HepG2 (cell line): ENCODE results near the gene STAT5A. TPM values are rescaled to one million over a fixed set of nuclear protein-coding genes. Genes with fewer than 3 reads are reported as not detected.
A peak's percentile ranks its signal among the peaks of the same experiment; 100 is the strongest.

ENCODE experiments used
- FOXO1 ChIP-seq: sonication (generic); formaldehyde crosslinking; IDR thresholded peaks from 2 replicates; pipeline ENCODE4 v1.4.0; 2020; ENCODE audit warnings: missing genetic modification reagents
- HMG20A ChIP-seq: IDR thresholded peaks from 2 replicates; pipeline ENCODE4 v1.6.1; 2016; ENCODE audit warnings: borderline replicate concordance
- HNRNPLL ChIP-seq: fragments of 200-400 bp; formaldehyde crosslinking; IDR thresholded peaks from 2 replicates; pipeline ENCODE4 v1.6.1; 2017; ENCODE audit warnings: mild to moderate bottlenecking, low read depth, low read length; ENCODE audit not compliant: poor library complexity, severe bottlenecking
- KDM5A ChIP-seq: fragments of 200-600 bp; sonication (generic); IDR thresholded peaks from 2 replicates; pipeline ENCODE4 v1.7.0; 2018; ENCODE audit warnings: antibody characterized with exemption, mild to moderate bottlenecking, low read length, borderline replicate concordance
- KDM5B ChIP-seq: sonication (generic); formaldehyde crosslinking; IDR thresholded peaks from 2 replicates; pipeline ENCODE4 v1.4.0; 2020; ENCODE audit warnings: missing genetic modification reagents, mild to moderate bottlenecking, borderline replicate concordance
- NFE2 ChIP-seq: sonication (generic); formaldehyde crosslinking; IDR thresholded peaks from 2 replicates; pipeline ENCODE4 v1.4.0; 2020; ENCODE audit warnings: missing genetic modification reagents
- PHF21A ChIP-seq: sonication (generic); formaldehyde crosslinking; IDR thresholded peaks from 2 replicates; pipeline ENCODE4 v1.5.0; 2020; ENCODE audit warnings: mild to moderate bottlenecking, missing genetic modification reagents
- PPARG ChIP-seq: conservative IDR thresholded peaks from 2 replicates; pipeline ENCODE4 v1.6.1; 2016; ENCODE audit warnings: missing biosample characterization, missing genetic modification reagents
- ZFP37 ChIP-seq: sonication (generic); formaldehyde crosslinking; IDR thresholded peaks from 2 replicates; pipeline ENCODE4 v1.4.0; 2020; ENCODE audit warnings: missing genetic modification reagents, borderline replicate concordance
- ZKSCAN8 ChIP-seq: IDR thresholded peaks from 2 replicates; pipeline ENCODE4 v1.6.1; 2016; ENCODE audit warnings: borderline replicate concordance, missing genetic modification reagents, missing compliant biosample characterization
- ZNF841 ChIP-seq: sonication (generic); formaldehyde crosslinking; IDR thresholded peaks from 2 replicates; pipeline ENCODE4 v1.8.1; 2023; ENCODE audit warnings: missing genetic modification reagents, borderline replicate concordance
- polyA plus RNA-seq, 8 experiments: library from polyadenylated mRNA; depleted of rRNA in 3 of 8; stranded (reverse) in 7 of 8; unstranded in 1 of 8; fragments of >200 nt; fragmentation: Illumina TruSeq in 4 of 8; extraction: Trizol in 4 of 8; gene quantifications; 2 replicates each; pipeline versions ENCODE4 v1.2.1 to v1.2.3, GENCODE V29; 2011 to 2016; ENCODE audit warnings: low read depth in 4 of 8, missing spikeins in 1 of 8, mixed read lengths in 1 of 8; ENCODE audit not compliant: insufficient read depth in 1 of 8
- total RNA-seq, 5 experiments: library from RNA; depleted of rRNA; stranded (reverse); fragments of >200 nt; fragmentation: Illumina TruSeq; extraction: Trizol; gene quantifications; 2 replicates each; pipeline ENCODE4 v1.2.3, GENCODE V29; 2016; ENCODE audit warnings: low read depth in 1 of 5
- TF ChIP-seq, protein P1 (sequence below): sonication (generic); formaldehyde crosslinking; IDR thresholded peaks from 2 replicates; pipeline ENCODE4 v1.4.0; 2020; ENCODE audit warnings: missing genetic modification reagents, borderline replicate concordance
- TF ChIP-seq, protein P2 (sequence below): sonication (generic); formaldehyde crosslinking; IDR thresholded peaks from 2 replicates; pipeline ENCODE4 v1.5.0; 2020; ENCODE audit warnings: missing genetic modification reagents
- TF ChIP-seq, protein P3 (sequence below): sonication (generic); formaldehyde crosslinking; IDR thresholded peaks from 2 replicates; pipeline ENCODE4 v1.5.0; 2020; ENCODE audit warnings: mild to moderate bottlenecking, missing genetic modification reagents

The STAT5A gene
- total and polyA plus RNA-seq, 2 of the 13 experiments (the other 11 are each of a cell fraction or from before 2014, with no cell fraction given) = 1.4 to 4.1 TPM

DNA sequence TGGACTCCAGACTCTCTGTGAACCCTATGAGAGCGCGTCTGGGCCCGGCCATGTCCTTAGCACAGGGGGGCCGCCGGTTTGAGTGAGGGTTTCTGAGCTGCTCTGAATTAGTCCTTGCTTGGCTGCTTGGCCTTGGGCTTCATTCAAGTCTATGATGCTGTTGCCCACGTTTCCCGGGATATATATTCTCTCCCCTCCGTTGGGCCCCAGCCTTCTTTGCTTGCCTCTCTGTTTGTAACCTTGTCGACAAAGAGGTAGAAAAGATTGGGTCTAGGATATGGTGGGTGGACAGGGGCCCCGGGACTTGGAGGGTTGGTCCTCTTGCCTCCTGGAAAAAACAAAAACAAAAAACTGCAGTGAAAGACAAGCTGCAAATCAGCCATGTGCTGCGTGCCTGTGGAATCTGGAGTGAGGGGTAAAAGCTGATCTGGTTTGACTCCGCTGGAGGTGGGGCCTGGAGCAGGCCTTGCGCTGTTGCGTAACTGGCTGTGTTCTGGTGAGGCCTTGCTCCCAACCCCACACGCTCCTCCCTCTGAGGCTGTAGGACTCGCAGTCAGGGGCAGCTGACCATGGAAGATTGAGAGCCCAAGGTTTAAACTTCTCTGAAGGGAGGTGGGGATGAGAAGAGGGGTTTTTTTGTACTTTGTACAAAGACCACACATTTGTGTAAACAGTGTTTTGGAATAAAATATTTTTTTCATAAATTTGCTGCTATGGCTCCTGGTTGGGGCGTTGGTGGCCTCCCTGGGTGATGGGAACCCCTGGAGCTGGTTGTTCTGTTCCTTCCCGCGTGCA lies 23.1 kb downstream of the STAT5A start (continued):
- TF ChIP-seq, protein P1, sequence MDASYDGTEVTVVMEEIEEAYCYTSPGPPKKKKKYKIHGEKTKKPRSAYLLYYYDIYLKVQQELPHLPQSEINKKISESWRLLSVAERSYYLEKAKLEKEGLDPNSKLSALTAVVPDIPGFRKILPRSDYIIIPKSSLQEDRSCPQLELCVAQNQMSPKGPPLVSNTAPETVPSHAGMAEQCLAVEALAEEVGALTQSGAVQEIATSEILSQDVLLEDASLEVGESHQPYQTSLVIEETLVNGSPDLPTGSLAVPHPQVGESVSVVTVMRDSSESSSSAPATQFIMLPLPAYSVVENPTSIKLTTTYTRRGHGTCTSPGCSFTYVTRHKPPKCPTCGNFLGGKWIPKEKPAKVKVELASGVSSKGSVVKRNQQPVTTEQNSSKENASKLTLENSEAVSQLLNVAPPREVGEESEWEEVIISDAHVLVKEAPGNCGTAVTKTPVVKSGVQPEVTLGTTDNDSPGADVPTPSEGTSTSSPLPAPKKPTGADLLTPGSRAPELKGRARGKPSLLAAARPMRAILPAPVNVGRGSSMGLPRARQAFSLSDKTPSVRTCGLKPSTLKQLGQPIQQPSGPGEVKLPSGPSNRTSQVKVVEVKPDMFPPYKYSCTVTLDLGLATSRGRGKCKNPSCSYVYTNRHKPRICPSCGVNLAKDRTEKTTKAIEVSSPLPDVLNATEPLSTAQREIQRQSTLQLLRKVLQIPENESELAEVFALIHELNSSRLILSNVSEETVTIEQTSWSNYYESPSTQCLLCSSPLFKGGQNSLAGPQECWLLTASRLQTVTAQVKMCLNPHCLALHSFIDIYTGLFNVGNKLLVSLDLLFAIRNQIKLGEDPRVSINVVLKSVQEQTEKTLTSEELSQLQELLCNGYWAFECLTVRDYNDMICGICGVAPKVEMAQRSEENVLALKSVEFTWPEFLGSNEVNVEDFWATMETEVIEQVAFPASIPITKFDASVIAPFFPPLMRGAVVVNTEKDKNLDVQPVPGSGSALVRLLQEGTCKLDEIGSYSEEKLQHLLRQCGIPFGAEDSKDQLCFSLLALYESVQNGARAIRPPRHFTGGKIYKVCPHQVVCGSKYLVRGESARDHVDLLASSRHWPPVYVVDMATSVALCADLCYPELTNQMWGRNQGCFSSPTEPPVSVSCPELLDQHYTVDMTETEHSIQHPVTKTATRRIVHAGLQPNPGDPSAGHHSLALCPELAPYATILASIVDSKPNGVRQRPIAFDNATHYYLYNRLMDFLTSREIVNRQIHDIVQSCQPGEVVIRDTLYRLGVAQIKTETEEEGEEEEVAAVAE (CRISPR knock-in tag) = peak; percentile 74; the same call in 1 of the 2 replicates
- no peak for TF ChIP-seq HNRNPLL
- TF ChIP-seq HMG20A = peak; percentile 67; the same call in 1 of the 2 replicates
- peak; percentile 56; the same call in 1 of the 2 replicates for TF ChIP-seq PPARG (CRISPR knock-in tag)
- peak; percentile 31; the same call in 1 of the 2 replicates for TF ChIP-seq KDM5B
- TF ChIP-seq KDM5A = no peak
- TF ChIP-seq NFE2 (CRISPR knock-in tag) = no peak
- 0 out of 2 replicates have a peak, but pooled peaks have one; percentile 14 for TF ChIP-seq PHF21A (CRISPR knock-in tag)
- TF ChIP-seq FOXO1 = peak; percentile 85
- no peak for TF ChIP-seq ZNF841
- TF ChIP-seq ZKSCAN8 (CRISPR knock-in tag) = peak; percentile 61; the same call in 1 of the 2 replicates
- TF ChIP-seq, protein P2, sequence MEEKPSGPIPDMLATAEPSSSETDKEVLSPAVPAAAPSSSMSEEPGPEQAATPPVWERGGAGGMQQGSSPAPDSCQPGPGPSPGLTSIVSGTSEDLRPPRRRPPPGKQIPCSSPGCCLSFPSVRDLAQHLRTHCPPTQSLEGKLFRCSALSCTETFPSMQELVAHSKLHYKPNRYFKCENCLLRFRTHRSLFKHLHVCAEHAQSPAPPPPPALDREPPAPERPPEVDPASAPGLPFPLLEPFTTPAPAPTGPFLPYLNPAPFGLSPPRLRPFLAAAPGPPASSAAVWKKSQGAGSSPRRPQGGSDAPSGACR = peak; percentile 45; the same call in 1 of the 2 replicates
- TF ChIP-seq, protein P3, sequence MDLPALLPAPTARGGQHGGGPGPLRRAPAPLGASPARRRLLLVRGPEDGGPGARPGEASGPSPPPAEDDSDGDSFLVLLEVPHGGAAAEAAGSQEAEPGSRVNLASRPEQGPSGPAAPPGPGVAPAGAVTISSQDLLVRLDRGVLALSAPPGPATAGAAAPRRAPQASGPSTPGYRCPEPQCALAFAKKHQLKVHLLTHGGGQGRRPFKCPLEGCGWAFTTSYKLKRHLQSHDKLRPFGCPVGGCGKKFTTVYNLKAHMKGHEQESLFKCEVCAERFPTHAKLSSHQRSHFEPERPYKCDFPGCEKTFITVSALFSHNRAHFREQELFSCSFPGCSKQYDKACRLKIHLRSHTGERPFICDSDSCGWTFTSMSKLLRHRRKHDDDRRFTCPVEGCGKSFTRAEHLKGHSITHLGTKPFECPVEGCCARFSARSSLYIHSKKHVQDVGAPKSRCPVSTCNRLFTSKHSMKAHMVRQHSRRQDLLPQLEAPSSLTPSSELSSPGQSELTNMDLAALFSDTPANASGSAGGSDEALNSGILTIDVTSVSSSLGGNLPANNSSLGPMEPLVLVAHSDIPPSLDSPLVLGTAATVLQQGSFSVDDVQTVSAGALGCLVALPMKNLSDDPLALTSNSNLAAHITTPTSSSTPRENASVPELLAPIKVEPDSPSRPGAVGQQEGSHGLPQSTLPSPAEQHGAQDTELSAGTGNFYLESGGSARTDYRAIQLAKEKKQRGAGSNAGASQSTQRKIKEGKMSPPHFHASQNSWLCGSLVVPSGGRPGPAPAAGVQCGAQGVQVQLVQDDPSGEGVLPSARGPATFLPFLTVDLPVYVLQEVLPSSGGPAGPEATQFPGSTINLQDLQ (CRISPR knock-in tag) = peak; percentile 9; the same call in 1 of the 2 replicates
- no peak for TF ChIP-seq ZFP37
